Activated naive CD4-positive, alpha-beta T cell treated with anti-CD3 and anti-CD28 coated beads for 36 hours (primary cell): Measurements from ENCODE around the gene BOK. TPM values are rescaled to one million over a fixed set of nuclear protein-coding genes. Genes with fewer than 3 reads are reported as not detected.

Experiments used
- CTCF ChIA-PET: fragments of 350-600 bp; sonication (Branson Sonifier 250); formaldehyde crosslinking; loops from one replicate; lab custom pipeline; 2021; ENCODE audit warnings: antibody characterized with exemption; lab: Charles Lee
- DNase-seq: peaks from one replicate; pipeline ENCODE4 v3.0.0-alpha.2; 2020
- H3K27ac Mint-ChIP-seq: one replicate; pipeline ENCODE4 v1.8.0; 2021; ENCODE audit warnings: mild to moderate bottlenecking, mixed read lengths
- H3K27me3 Mint-ChIP-seq: one replicate; pipeline ENCODE4 v1.8.0; 2021; ENCODE audit warnings: low read depth, mixed read lengths
- H3K36me3 Mint-ChIP-seq: one replicate; pipeline ENCODE4 v1.8.0; 2021; ENCODE audit warnings: low read depth, mixed read lengths
- H3K4me1 Mint-ChIP-seq: one replicate; pipeline ENCODE4 v1.8.0; 2021; ENCODE audit warnings: low read depth, mixed read lengths
- H3K4me3 Mint-ChIP-seq: one replicate; pipeline ENCODE4 v1.8.0; 2021; ENCODE audit warnings: mild to moderate bottlenecking, moderate library complexity, mixed read lengths
- H3K9me3 Mint-ChIP-seq: one replicate; pipeline ENCODE4 v1.8.0; 2021; ENCODE audit warnings: mixed read lengths
- intact Hi-C: fragments of 100-400 bp; cut with micrococcal nuclease; formaldehyde crosslinking; loops from one replicate; pipeline ENCODE4 v1.15.1; 2023
- total RNA-seq, 2 experiments: library from RNA; stranded (reverse); gene quantifications; one replicate each; pipeline ENCODE4 v1.2.3, GENCODE V29; 2021

BOK gene
- total RNA-seq, 2 experiments from 2014 or later, result not detected

DNA sequence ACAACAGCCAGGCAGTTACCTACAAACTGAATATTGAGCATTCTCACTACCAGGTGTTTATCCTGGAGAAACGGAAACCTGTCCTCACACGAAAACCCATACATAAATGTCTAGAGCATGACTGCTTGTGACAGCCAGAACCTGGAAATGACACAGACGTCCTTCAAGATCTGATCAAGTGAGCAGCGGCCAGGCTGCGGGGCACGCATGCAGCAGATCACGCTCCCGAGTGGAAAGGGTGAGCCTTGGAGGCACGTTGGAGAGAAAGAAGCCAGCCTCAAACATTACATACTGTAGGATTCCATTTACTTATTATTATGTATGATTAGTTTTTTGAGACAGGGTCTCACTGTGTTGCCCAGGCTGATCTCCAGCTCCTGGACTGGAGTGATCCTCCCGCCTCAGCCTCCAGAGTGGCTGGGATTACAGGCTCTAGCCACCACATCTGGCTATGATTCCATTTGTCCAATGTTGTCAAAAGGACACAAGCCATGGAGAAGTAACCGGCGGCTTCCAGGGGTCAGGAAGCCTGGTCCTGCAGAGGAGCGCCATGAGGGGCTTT lies 27.3 kb upstream of the BOK start:
- CTCF ChIA-PET, result no interaction called here
- H3K27me3 Mint-ChIP-seq, result no peaks in the 10 kb centered on the region
- H3K27ac Mint-ChIP-seq, result no peak overlapping the region
- H3K4me3 Mint-ChIP-seq, result no peak overlapping the region
- no peak for DNase-seq
- no peaks in the 10 kb centered on the region for H3K4me1 Mint-ChIP-seq
- H3K9me3 Mint-ChIP-seq, result peaks cover 2% of the 10 kb centered on the region
- H3K36me3 Mint-ChIP-seq, result no peaks in the 10 kb centered on the region
- intact Hi-C loops, result no loop called here

DNA sequence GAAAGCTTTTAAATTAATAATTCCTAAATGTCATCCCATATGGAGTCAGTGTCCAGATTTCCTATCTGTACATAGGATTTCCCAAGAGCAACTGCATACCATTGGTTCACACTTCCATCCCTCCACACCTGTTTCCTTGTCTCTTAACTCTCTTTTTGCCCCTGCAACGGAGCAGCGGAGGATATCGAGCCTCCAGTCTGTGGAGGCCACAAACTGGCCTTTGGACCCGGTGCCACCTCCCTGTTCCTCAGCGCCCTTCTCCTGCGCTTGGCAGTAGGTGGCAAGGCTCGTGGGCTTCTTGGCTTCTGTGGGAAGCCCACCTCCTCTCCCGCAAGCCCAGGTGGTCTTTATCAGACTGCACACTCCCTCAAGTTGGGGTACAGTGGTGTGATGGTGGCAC lies 26.4 kb upstream of the BOK start:
- intact Hi-C loops, result no loop called here
- CTCF ChIA-PET, result interaction anchor here (0.8 kb wide), 1 partner anchor 240 kb away, joined by 3 read pairs; no protein-coding TSS in a partner anchor

DNA sequence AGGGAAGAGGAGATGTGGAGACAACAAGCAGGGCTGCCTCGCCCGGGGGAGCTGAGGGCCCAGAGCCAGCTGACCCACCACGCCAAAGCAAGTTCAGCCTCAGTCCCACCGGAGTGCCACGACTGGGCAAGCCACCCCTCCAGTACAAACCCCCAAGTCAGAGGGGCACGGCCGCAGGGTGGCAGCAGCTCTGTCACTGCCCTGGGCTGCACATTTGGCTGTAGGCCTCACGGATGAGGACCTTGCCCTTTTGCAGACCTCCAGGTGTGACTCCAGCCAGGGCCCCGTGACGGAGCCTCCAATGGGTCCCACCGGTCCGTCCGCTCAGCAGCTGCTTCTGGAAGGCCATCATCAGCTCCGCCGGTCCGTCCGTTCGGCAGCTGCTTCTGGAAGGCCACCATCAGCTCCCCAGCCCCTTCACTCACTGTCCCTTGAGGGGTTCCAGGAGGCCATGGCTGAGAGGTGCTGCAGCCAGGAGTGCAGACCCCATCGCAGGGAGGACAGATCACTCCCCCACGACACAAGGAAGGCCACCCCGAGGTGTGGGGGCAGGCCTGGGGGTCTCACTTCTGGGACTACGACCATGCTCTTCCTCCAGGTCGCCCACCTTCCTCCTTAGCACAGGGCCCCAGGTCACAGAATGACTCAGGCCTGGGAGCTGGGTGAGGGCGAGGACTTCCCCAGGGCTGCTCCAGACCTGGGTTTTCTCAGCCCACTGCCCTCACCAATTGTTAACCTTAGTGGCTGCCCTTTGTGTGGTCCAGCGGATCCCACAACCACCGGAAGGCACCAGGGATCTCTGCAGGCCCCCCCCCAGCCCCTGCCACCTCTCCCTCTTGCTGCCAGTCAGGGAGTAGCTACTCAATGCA lies 25.6 kb upstream of the BOK start:
- Mint-ChIP-seq H3K4me1 (no peaks in the 10 kb centered on the region), H3K27ac (no peak overlapping the region), H3K4me3 (no peak overlapping the region), H3K9me3 (no peaks in the 10 kb centered on the region), H3K36me3 (no peaks in the 10 kb centered on the region), H3K27me3 (no peaks in the 10 kb centered on the region)
- DNase-seq, result no peak
- CTCF ChIA-PET, result no interaction called here
- intact Hi-C loops, result no loop called here

More for the DNA sequence above, 26.4 kb upstream of the BOK start:
- no peak overlapping the region for H3K27ac Mint-ChIP-seq
- no peak for DNase-seq
- H3K9me3 Mint-ChIP-seq, result no peaks in the 10 kb centered on the region
- H3K36me3 Mint-ChIP-seq, result no peaks in the 10 kb centered on the region
- no peaks in the 10 kb centered on the region for H3K4me1 Mint-ChIP-seq
- H3K27me3 Mint-ChIP-seq, result no peaks in the 10 kb centered on the region
- H3K4me3 Mint-ChIP-seq, result no peak overlapping the region

DNA sequence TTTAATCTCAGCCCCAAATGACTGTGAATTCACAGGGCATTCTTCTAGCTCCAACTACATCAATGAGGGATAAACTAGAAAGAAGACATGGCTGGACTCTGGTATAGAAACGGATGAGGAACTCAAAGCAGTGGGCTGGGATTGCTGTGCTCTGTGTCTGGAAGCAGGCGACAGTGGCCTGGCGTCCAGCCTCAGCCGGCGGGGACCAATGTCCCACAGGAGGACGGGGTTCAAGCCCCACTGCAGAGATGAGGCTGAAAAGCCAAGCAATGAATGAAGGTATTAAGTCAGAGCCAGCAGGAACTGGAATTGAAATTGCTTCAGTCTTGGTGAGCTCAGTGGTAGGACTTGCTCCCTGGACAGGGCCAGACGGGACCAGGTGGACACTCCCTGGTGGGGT lies 24.3 kb upstream of the BOK start:
- Mint-ChIP-seq H3K27ac (no peak overlapping the region), H3K27me3 (no peaks in the 10 kb centered on the region), H3K36me3 (no peaks in the 10 kb centered on the region), H3K4me3 (no peak overlapping the region), H3K4me1 (no peaks in the 10 kb centered on the region), H3K9me3 (no peaks in the 10 kb centered on the region)
- CTCF ChIA-PET, result no interaction called here
- intact Hi-C loops, result no loop called here
- no peak for DNase-seq

DNA sequence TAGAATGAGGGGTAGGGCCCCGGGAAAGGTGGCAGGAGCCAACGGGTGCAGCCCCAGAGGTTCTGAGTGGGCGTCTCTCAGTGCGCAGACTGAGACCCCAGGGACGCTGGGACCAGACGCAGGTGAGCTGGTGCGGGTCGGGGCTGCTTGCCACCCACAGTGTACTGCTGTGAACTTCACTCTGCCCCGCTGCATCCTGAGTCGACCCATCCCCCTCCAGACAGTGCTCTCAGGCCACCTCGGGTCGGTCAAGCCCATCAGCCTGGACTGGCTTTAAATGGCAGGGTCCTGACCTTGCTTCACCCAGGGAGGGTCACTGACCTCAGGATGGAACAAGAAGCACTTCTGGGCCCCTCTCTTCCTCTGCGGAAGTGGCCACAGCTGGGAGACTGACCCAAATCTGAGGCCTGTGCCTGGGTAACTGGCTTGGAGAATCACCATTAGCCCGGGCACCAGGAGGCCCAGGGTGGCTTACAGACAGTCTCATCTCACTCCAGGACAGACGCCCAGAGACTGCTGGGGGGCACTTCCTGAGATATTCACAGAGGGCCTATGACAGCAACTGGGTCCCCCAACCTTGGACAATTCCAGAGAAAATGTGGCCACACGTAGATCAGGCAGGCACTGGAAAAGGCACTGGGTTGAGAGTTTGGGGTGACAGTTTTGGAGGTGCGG lies 23.7 kb upstream of the BOK start:
- Mint-ChIP-seq H3K9me3 (no peaks in the 10 kb centered on the region), H3K27ac (no peak overlapping the region), H3K36me3 (no peaks in the 10 kb centered on the region), H3K27me3 (peaks cover 1% of the 10 kb centered on the region), H3K4me1 (no peaks in the 10 kb centered on the region), H3K4me3 (no peak overlapping the region)
- CTCF ChIA-PET, result no interaction called here
- intact Hi-C loops, result no loop called here
- no peak for DNase-seq

DNA sequence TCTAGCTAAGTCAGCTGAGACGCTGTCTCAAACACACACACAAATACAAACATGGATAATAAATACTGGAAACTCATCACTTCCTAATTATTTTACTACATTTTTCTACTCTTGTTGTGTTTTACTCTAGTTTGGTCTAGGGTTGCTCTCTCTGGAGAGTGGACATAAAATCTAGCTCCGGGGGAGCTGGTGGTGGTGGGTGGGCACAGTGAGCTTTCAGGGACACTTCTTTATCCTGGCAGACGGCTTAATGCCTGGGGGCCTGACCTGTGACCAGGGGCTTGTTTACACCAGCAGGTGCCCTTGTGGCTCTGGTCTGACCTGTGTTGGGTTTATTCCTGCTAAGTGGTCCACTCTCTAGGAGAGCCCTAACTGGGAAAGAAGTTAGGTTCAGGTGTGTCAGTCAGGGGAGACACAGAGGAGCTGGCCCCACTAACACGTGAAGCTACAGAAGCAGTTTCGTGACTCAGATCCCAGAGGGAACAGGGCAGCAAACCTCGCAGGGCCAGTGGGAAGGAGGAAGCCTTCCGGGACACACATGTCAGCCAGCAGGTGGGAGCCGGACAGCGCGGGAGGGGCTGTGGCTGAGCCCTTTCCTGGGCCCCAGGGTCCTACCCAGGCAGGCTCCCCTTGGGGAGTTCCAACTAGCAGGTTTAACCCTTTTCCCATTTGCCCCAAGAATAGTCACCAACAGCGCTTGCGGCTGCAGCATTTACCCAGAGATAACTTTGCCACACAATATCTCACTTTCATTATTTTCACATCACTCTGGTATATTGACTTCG lies 22.5 kb upstream of the BOK start:
- Mint-ChIP-seq H3K36me3 (no peaks in the 10 kb centered on the region), H3K9me3 (no peaks in the 10 kb centered on the region), H3K27ac (no peak overlapping the region), H3K27me3 (peaks cover 10% of the 10 kb centered on the region), H3K4me3 (no peak overlapping the region), H3K4me1 (peaks cover 4% of the 10 kb centered on the region)
- no peak for DNase-seq
- CTCF ChIA-PET, result no interaction called here
- intact Hi-C loops, result no loop called here

DNA sequence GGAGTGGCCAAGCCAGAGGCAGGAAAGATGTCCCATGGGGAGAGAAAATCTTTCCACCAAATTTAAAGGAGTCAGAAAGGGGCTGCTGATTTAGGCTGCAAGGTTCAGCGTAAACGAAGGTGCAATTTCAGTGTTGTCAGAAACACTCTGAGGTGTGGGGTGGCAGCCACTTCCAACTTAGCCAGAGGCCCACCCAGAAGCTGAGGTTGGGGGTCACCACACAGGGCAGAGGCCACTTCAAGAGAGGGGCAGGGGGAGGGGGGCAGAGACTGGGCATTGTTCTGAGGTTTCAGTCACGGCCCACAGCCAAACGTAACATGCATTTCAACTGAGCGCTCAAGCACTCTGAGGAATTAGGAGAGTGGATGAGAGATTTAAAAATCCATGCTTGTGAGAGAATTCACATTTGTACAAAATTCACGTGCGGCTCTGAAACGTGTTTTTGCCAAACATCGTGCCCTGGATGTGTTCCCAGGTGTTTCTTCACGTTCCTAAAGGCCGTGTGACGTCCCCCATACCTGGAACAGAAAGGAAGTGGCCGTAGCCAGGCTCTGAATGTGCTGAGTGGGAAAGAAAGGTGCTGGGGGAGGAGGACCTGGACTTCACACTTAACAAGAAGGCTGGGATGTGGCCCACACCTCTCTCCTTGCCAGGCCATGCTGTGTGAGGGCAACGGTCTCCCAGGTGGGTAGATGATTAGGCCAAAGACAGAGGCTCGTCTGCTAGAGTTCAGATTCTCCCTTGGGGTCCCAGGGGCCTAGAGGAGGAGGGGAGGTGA lies 19.5 kb upstream of the BOK start:
- Mint-ChIP-seq H3K27me3 (peaks cover 19% of the 10 kb centered on the region), H3K4me3 (no peak overlapping the region), H3K9me3 (no peaks in the 10 kb centered on the region), H3K4me1 (peaks cover 4% of the 10 kb centered on the region), H3K36me3 (no peaks in the 10 kb centered on the region), H3K27ac (no peak overlapping the region)
- CTCF ChIA-PET, result interaction anchor here (0.7 kb wide), 1 partner anchor 102 kb away, joined by 3 read pairs; no protein-coding TSS in a partner anchor
- intact Hi-C loops, result no loop called here
- DNase-seq, result no peak

DNA sequence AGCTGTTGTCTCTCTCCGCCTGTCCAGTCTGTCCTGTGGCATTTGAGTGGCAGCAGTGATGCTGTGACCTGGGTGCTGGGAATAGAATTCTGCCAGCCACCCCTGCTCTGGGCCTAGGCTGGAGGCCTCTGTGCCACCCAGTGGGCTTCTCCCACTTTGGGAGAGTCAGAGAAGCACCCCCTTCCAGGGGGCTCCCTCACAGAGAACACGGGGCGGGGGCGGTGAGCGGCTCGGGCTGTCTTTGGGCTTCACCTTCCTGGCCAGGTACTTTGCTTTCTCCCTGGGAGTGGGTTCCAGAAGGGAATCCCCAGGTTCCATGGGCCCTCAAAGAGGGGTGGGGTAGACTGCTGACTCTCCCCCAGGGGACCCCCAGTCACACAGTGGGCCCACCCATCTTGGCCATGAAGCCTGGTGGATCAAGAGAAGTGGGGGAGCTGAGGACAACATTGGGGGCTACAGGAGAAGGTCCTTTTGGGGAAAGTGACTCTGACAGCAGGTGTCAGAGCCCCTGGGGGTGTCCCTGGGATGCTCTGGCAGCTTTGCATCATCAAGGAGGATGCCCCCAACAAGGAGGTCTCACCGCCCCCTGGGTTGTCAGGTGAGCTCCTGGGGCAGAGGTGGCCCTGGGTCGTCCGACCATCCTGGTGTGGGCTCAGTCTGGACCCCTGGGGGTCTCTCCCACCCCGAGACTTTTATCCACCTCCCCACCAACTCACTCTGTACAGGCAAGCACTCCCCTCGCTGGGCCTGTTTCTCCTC lies 18.8 kb upstream of the BOK start:
- CTCF ChIA-PET, result no interaction called here
- no peaks in the 10 kb centered on the region for H3K36me3 Mint-ChIP-seq
- peaks cover 4% of the 10 kb centered on the region for H3K4me1 Mint-ChIP-seq
- peaks cover 19% of the 10 kb centered on the region for H3K27me3 Mint-ChIP-seq
- H3K9me3 Mint-ChIP-seq, result no peaks in the 10 kb centered on the region
- no peak overlapping the region for H3K27ac Mint-ChIP-seq
- DNase-seq, result no peak
- intact Hi-C loops, result loop anchor here (2.0 kb wide), 1 partner anchor 341 kb away; no protein-coding TSS in a partner anchor
- H3K4me3 Mint-ChIP-seq, result no peak overlapping the region

DNA sequence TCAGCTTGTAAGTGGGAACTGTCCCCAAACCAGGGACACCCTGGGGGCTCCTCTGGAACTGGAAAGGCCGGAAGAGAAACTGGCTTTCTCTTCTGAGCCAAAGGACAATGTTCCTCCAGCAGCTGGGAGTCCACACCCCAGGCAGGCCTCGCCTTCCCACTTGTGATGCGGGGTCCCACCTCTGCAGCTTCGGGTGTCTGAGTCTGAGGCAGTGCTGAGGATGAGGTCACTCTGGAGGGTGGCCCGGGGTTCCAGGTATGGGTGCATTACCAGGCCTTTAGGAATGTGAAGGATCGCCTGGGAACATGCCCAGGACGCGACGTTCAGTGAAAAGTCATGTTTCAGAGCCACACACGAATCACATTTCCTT lies 18.2 kb upstream of the BOK start:
- H3K36me3 Mint-ChIP-seq, result no peaks in the 10 kb centered on the region
- no peak overlapping the region for H3K4me3 Mint-ChIP-seq
- CTCF ChIA-PET, result no interaction called here
- no peak for DNase-seq
- intact Hi-C loops, result loop anchor here (2.0 kb wide), 1 partner anchor 340 kb away; no protein-coding TSS in a partner anchor
- no peak overlapping the region for H3K27ac Mint-ChIP-seq
- H3K27me3 Mint-ChIP-seq, result peaks cover 19% of the 10 kb centered on the region
- H3K4me1 Mint-ChIP-seq, result peaks cover 4% of the 10 kb centered on the region
- no peaks in the 10 kb centered on the region for H3K9me3 Mint-ChIP-seq

DNA sequence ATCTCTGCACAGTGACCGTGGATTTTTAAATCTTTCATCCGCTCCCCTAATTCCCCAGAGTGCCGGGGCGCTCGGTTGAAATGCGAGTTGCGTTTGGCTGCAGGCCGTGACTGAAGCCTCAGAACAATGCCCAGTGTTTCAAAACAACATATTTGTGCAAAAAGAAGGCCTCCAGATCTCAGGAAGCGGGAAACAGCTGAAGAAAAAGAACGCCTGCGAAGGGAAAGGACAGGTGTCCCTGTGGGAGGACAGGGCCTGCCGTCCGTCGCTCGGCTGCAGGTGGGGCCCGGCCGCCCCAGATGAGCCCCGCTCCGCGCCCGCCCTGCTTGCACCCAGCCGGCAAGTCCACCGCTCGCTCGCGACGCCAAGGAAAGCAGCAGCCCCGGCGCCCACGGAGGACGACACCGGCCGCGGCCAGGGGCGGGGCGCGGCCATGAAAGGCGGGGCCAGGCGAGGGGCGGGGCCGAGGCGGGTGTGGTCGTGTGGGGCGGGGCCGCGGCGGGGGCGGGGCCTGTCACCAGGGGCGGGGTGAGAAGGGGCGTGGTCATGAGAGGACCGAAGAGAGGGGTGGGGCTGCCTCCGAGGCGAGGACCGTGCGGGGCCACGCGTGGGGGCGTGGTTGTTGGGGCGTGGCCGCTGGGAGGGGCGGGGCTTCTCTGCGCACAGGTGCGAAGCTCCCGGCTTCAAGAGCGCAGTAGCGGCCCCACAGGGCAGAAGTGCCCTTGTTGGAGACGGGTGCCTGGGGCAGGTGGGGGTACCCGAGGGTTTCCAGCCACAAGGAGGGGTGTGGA lies 17.6 kb upstream of the BOK start:
- H3K9me3 Mint-ChIP-seq, result no peaks in the 10 kb centered on the region
- H3K36me3 Mint-ChIP-seq, result no peaks in the 10 kb centered on the region
- CTCF ChIA-PET, result no interaction called here
- peak; percentile 55 for DNase-seq
- H3K27me3 Mint-ChIP-seq, result peaks cover 19% of the 10 kb centered on the region
- no peak overlapping the region for H3K27ac Mint-ChIP-seq
- intact Hi-C loops, result loop anchor here (2.0 kb wide), 1 partner anchor 340 kb away; no protein-coding TSS in a partner anchor
- H3K4me3 Mint-ChIP-seq, result no peak overlapping the region
- H3K4me1 Mint-ChIP-seq, result peaks cover 4% of the 10 kb centered on the region
